HG02943 (cell line): ENCODE measurements around the gene FAM161B.
A peak's percentile ranks its signal among the peaks of the same experiment; 100 is the strongest.
"Not testable (repeated sequence)": the region's sequence is repeated elsewhere in the genome, so short reads cannot be mapped to it uniquely, and the experiment has no call there.

Experiments used
- ATAC-seq: cut with Tn5 transposase; IDR thresholded peaks from one replicate; pipeline ENCODE4 v1.9.1; 2021; ENCODE audit warnings: mild to moderate bottlenecking, low read depth, moderate library complexity; ENCODE audit not compliant: unreplicated experiment

Gene FAM161B

GRCh38 chr14:73949752-73950734 is at the start of gene FAM161B, which contains the start of gene COQ6:
Gene FAM161B (minus strand): TSS chr14:73950094. CDS start chr14:73950026, 68 bp downstream.
Gene COQ6 (plus strand): TSS chr14:73950302. CDS start chr14:73950333, 31 bp downstream.
- ATAC-seq, result peak; percentile 81

- ATAC-seq, result no peak
These were observed 48.8 kb upstream of the FAM161B start for GRCh38 chr14:73998726-73999125.

GRCh38 chr14:73997944-73998447 is 48.1 kb upstream of the FAM161B start:
- no peak for ATAC-seq

GRCh38 chr14:73997108-73997943 is 47.4 kb upstream of the FAM161B start:
- no peak for ATAC-seq

GRCh38 chr14:73996731-73997107 is 46.8 kb upstream of the FAM161B start:
- ATAC-seq, result no peak

GRCh38 chr14:73995977-73996378 is 46.1 kb upstream of the FAM161B start:
- no peak for ATAC-seq

GRCh38 chr14:73994926-73995325 is 45.0 kb upstream of the FAM161B start:
- not testable (repeated sequence) for ATAC-seq

- no peak for ATAC-seq
These were observed 41.2 kb upstream of the FAM161B start for GRCh38 chr14:73991092-73991491.

GRCh38 chr14:73988656-73989055 is 38.8 kb upstream of the FAM161B start:
- not testable (repeated sequence) for ATAC-seq

- no peak for ATAC-seq
These were observed 38.2 kb upstream of the FAM161B start for GRCh38 chr14:73988065-73988464.

- no peak for ATAC-seq
These were observed 28.0 kb upstream of the FAM161B start for GRCh38 chr14:73977896-73978295.

GRCh38 chr14:73976125-73976524 is 26.2 kb upstream of the FAM161B start:
- ATAC-seq, result no peak

- no peak for ATAC-seq
These were observed 23.6 kb upstream of the FAM161B start for GRCh38 chr14:73973497-73973896.

GRCh38 chr14:73968885-73969284 is 19.0 kb upstream of the FAM161B start:
- no peak for ATAC-seq

GRCh38 chr14:73965216-73965615 is 15.3 kb upstream of the FAM161B start:
- ATAC-seq, result no peak

GRCh38 chr14:73961192-73961591 is 11.3 kb upstream of the FAM161B start:
- ATAC-seq, result no peak

- no peak for ATAC-seq
These were observed 8.7 kb upstream of the FAM161B start for GRCh38 chr14:73958591-73958990.

GRCh38 chr14:73955674-73956073 is 5.8 kb upstream of the FAM161B start:
- no peak for ATAC-seq

- no peak for ATAC-seq
These were observed 3.8 kb upstream of the FAM161B start for GRCh38 chr14:73953731-73954130.

- no peak for ATAC-seq
These were observed 4.7 kb downstream of the FAM161B start for GRCh38 chr14:73945159-73945670.
